GM19438 (cell line): ENCODE measurements around the gene PTCH1.

ENCODE experiments used
- ATAC-seq: cut with Tn5 transposase; IDR thresholded peaks from one replicate; pipeline ENCODE4 v1.9.1; 2021; ENCODE audit warnings: low read depth; ENCODE audit not compliant: unreplicated experiment

Gene PTCH1

GRCh38 chr9:95516734-95517558, at the start of gene PTCH1:
Gene PTCH1, minus strand, starts transcription at chr9:95516971.
- ATAC-seq = no peak

- ATAC-seq = no peak
These were observed 49.2 kb upstream of the PTCH1 start for GRCh38 chr9:95565982-95566381.

GRCh38 chr9:95561913-95562312, 45.1 kb upstream of the PTCH1 start:
- ATAC-seq = no peak

- no peak for ATAC-seq
These were observed 40.4 kb upstream of the PTCH1 start for GRCh38 chr9:95557142-95557541.

- ATAC-seq = no peak
These were observed 39.8 kb upstream of the PTCH1 start for GRCh38 chr9:95556521-95556920.

GRCh38 chr9:95552814-95553546, 36.2 kb upstream of the PTCH1 start:
- ATAC-seq = no peak

GRCh38 chr9:95552255-95552654, 35.5 kb upstream of the PTCH1 start:
- ATAC-seq = no peak

- no peak for ATAC-seq
These were observed 34.6 kb upstream of the PTCH1 start for GRCh38 chr9:95551406-95551805.

GRCh38 chr9:95545831-95546567, 29.2 kb upstream of the PTCH1 start:
- ATAC-seq = no peak

- ATAC-seq = no peak
These were observed 17.4 kb upstream of the PTCH1 start for GRCh38 chr9:95533996-95534680.

- no peak for ATAC-seq
These were observed 13.1 kb upstream of the PTCH1 start for GRCh38 chr9:95529910-95530309.

- no peak for ATAC-seq
These were observed 12.2 kb upstream of the PTCH1 start for GRCh38 chr9:95528908-95529502.

- ATAC-seq = no peak
These were observed 6.2 kb upstream of the PTCH1 start for GRCh38 chr9:95522871-95523370.

GRCh38 chr9:95521699-95522098, 4.9 kb upstream of the PTCH1 start:
- no peak for ATAC-seq

- no peak for ATAC-seq
These were observed 1.0 kb upstream of the PTCH1 start for GRCh38 chr9:95517559-95518425.

- ATAC-seq = no peak
These were observed 494 bp downstream of the PTCH1 start for GRCh38 chr9:95516221-95516733.

- ATAC-seq = no peak
These were observed 1.3 kb downstream of the PTCH1 start for GRCh38 chr9:95515272-95516113.

- no peak for ATAC-seq
These were observed 2.4 kb downstream of the PTCH1 start for GRCh38 chr9:95514342-95514741.
